ENCODE results near the gene STAT5B. TPM values are rescaled to one million over a fixed set of nuclear protein-coding genes. Genes with fewer than 3 reads are reported as not detected.

The STAT5B gene
- total RNA-seq, 1 experiment from 2014 or later: 7.1 TPM

GRCh38 chr17:42190491-42191274 lies 85.5 kb downstream of the STAT5B start:
- no peaks in the 10 kb centered on the region for H4K20me1 ChIP-seq (ENCODE audit: insufficient read depth)
- no peak overlapping the region for H3K27ac ChIP-seq (ENCODE audit: low read depth, low read length)
- H2AFZ ChIP-seq (ENCODE audit: low read depth, low read length, poor library complexity, severe bottlenecking): no peak overlapping the region
- no peaks in the 10 kb centered on the region for H3K27me3 ChIP-seq (ENCODE audit: insufficient read depth, low read length)
- peaks cover 8 to 15% of the 10 kb centered on the region in 2 experiments; a peak in 3 of 4 replicates for H3K4me1 ChIP-seq (ENCODE audit: control insufficient read depth in 1 of 2, insufficient read depth in 2 of 2, low read length in 2 of 2)
- H3K9me2 ChIP-seq (ENCODE audit: insufficient read depth): no peaks in the 10 kb centered on the region
- TF ChIP-seq CTCF (IDR thresholded peaks at IDR 0.05 in 2 of 3, conservative IDR thresholded peaks at IDR 0.05 in 1 of 3; ENCODE audit: borderline replicate concordance in 1 of 3, insufficient read depth in 1 of 3, low read depth in 2 of 3, low read length in 2 of 3) (no peak), ZBTB33 (IDR thresholded peaks at IDR 0.05; ENCODE audit: extremely low read depth, insufficient replicate concordance, low read length) (no peak), SIN3A (IDR thresholded peaks at IDR 0.05; ENCODE audit: low read depth) (no peak), SP1 (IDR thresholded peaks at IDR 0.05; ENCODE audit: low read depth) (no peak), POLR2A (IDR thresholded peaks at IDR 0.05; ENCODE audit: borderline replicate concordance, extremely low read depth, insufficient read depth, insufficient read length) (no peak), YY1 (IDR thresholded peaks at IDR 0.05; ENCODE audit: extremely low read depth, insufficient replicate concordance, low read depth, low read length) (no peak), REST (IDR thresholded peaks at IDR 0.05; ENCODE audit: low read depth) (no peak), MAX (IDR thresholded peaks at IDR 0.05) (no peak), EZH2phosphoT487 (IDR thresholded peaks at IDR 0.05; ENCODE audit: borderline replicate concordance) (no peak), TCF7L2 (IDR thresholded peaks at IDR 0.05; ENCODE audit: borderline replicate concordance, extremely low read depth, insufficient read depth, insufficient read length) (no peak), EZH2 (IDR thresholded peaks at IDR 0.05) (no peak), ELF1 (IDR thresholded peaks at IDR 0.05; ENCODE audit: borderline replicate concordance, low read depth) (no peak), ZFX (IDR thresholded peaks at IDR 0.05) (no peak), RAD21 (IDR thresholded peaks at IDR 0.05; ENCODE audit: low read depth) (no peak), SRF (IDR thresholded peaks at IDR 0.05; ENCODE audit: low read depth) (no peak), POLR2AphosphoS5 (IDR thresholded peaks at IDR 0.05; ENCODE audit: low read depth, low read length) (no peak), ATF3 (IDR thresholded peaks at IDR 0.05) (no peak), JUND (IDR thresholded peaks at IDR 0.05) (no peak)
- H3K4me2 ChIP-seq (ENCODE audit: low read length): no peak overlapping the region
- H3K79me2 ChIP-seq (ENCODE audit: insufficient read depth, low read length): no peaks in the 10 kb centered on the region
- H3K36me3 ChIP-seq (ENCODE audit: control insufficient read depth in 1 of 2, insufficient read depth in 2 of 2, low read length in 2 of 2): no peaks in the 10 kb centered on the region
- intact Hi-C loops (cut with micrococcal nuclease): no loop called here
- BruUV-seq (replicated peaks): no TSS peak
- H3K9me3 ChIP-seq (ENCODE audit: control insufficient read depth in 1 of 2, insufficient read depth in 1 of 2, low read depth in 1 of 2, low read length in 2 of 2): no peaks in the 10 kb centered on the region
- no peak overlapping the region for H3K4me3 ChIP-seq (replicated peaks in 1 of 2; ENCODE audit: low read depth in 1 of 2, low read length in 2 of 2)
- ChIA-PET RAD21 (ENCODE audit: low non-redundant PET in 1 of 2, low total read pairs in 2 of 2, uncharacterized antibody in 2 of 2, unreplicated experiment in 2 of 2) (no interaction called here), CTCF (no interaction called here), POLR2A (no interaction called here)
- DNase-seq (ENCODE audit: low read depth, low spot score): no peak
- no peak overlapping the region for H3K9ac ChIP-seq (ENCODE audit: low read length)
- no peak for ATAC-seq

All from HCT116 (cell line).